Subcutaneous adipose tissue (tissue), 4 donors: ENCODE measurements around the gene MANSC4. TPM values are rescaled to one million over a fixed set of nuclear protein-coding genes. Genes with fewer than 3 reads are reported as not detected.

Source experiments
- CTCF ChIP-seq: fragments of 450-650 bp; IDR thresholded peaks from one replicate; pipeline ENCODE4 v1.5.1; 2016; ENCODE audit warnings: low read depth, mild to moderate bottlenecking, control low read depth, antibody characterized with exemption, moderate library complexity
- small RNA-seq: library from RNA; depleted of rRNA; stranded (forward); fragments of <200 nt; gene quantifications from one replicate; pipeline ENCODE3, GENCODE V24; 2016
- total RNA-seq, 4 donors: library from RNA; depleted of rRNA; stranded (reverse); fragments of >200 nt; gene quantifications; one replicate each; pipeline ENCODE4 v1.1.0, GENCODE V29; 2016

MANSC4 gene
- total RNA-seq, 4 donors from 2014 or later = 0.85 TPM; not detected in 3

- no peak for TF ChIP-seq CTCF
Measured at GRCh38 chr12:27723212-27723611, 56.8 kb downstream of the MANSC4 start.

Small RNAs within 50 kb of the gene (small RNA-seq; reads per million reads assigned to genes)
- 0.49 reads per million for gene RF00019
- not detected for gene RF02271

Other genes starting within 250 kb of the MANSC4 start
- 1 to 10 TPM in 2 of 4 donors, under 1 TPM in 1, not detected in 1; 0.44 to 3.6 (median 1.1) TPM for gene REP15, start 83.8 kb downstream of the MANSC4 start, total RNA-seq
- 10 to 100 TPM; 27.5 to 50.7 (median 36.8) TPM for gene MRPS35, start 69.4 kb downstream of the MANSC4 start, total RNA-seq
- 10 to 100 TPM; 15.4 to 24.6 (median 18.9) TPM for gene KLHL42, start within 50 bp of the MANSC4 start, total RNA-seq
- 1 to 10 TPM in 3 of 4 donors, not detected in 1; 1.7 to 4.2 (median 1.8) TPM for gene PTHLH, start 192.5 kb upstream of the MANSC4 start, total RNA-seq